ENCODE data around the gene GRPEL2.

GRCh38 chr5:149360272-149360671 lies 15.0 kb downstream of the GRPEL2 start:
- TF ChIP-seq CTCF (conservative IDR thresholded peaks at IDR 0.05; ENCODE audit: low read depth in 2 of 2), result no peak
- no peak for TF ChIP-seq POLR2AphosphoS5 (IDR thresholded peaks at IDR 0.05; ENCODE audit: low read depth)
- no peak for TF ChIP-seq REST (IDR thresholded peaks at IDR 0.05; ENCODE audit: unreplicated experiment)
- no peak for TF ChIP-seq EZH2phosphoT487 (IDR thresholded peaks at IDR 0.05; ENCODE audit: unreplicated experiment)
- no peak for TF ChIP-seq EZH2 (IDR thresholded peaks at IDR 0.05; ENCODE audit: low read depth, unreplicated experiment)
- TF ChIP-seq JUNB (IDR thresholded peaks at IDR 0.05; ENCODE audit: unreplicated experiment), result no peak
- TF ChIP-seq, protein P1, sequence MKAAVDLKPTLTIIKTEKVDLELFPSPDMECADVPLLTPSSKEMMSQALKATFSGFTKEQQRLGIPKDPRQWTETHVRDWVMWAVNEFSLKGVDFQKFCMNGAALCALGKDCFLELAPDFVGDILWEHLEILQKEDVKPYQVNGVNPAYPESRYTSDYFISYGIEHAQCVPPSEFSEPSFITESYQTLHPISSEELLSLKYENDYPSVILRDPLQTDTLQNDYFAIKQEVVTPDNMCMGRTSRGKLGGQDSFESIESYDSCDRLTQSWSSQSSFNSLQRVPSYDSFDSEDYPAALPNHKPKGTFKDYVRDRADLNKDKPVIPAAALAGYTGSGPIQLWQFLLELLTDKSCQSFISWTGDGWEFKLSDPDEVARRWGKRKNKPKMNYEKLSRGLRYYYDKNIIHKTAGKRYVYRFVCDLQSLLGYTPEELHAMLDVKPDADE (IDR thresholded peaks at IDR 0.05), result no peak
- no peak for TF ChIP-seq CREB1 (CRISPR knock-in tag; IDR thresholded peaks at IDR 0.05; ENCODE audit: low read depth)
